ENCODE results near the gene ARNT2. TPM values are rescaled to one million over a fixed set of nuclear protein-coding genes. Genes with fewer than 3 reads are reported as not detected.

Gene ARNT2
- total RNA-seq, 1 donor from 2014 or later, result 72.4 TPM

GRCh38 chr15:80458580-80458979 lies 54.4 kb downstream of the ARNT2 start:
- no peak for DNase-seq (ENCODE audit: extremely low spot score, unreplicated experiment)
- no peak overlapping the region for H3K4me3 Mint-ChIP-seq (ENCODE audit: unreplicated experiment)
- no peaks in the 10 kb centered on the region for H3K9me3 Mint-ChIP-seq (ENCODE audit: unreplicated experiment)
- no peak overlapping the region for H3K27ac Mint-ChIP-seq (ENCODE audit: unreplicated experiment)
- H3K27me3 Mint-ChIP-seq (ENCODE audit: unreplicated experiment), result no peaks in the 10 kb centered on the region
- H3K36me3 Mint-ChIP-seq (ENCODE audit: unreplicated experiment), result peaks cover 63% of the 10 kb centered on the region
- peaks cover 53% of the 10 kb centered on the region for H3K4me1 Mint-ChIP-seq (ENCODE audit: unreplicated experiment)
- no peak for TF ChIP-seq CTCF (IDR thresholded peaks at IDR 0.05)

- H3K4me3 Mint-ChIP-seq (ENCODE audit: unreplicated experiment), result no peak overlapping the region
- H3K9me3 Mint-ChIP-seq (ENCODE audit: unreplicated experiment), result no peaks in the 10 kb centered on the region
- H3K27me3 Mint-ChIP-seq (ENCODE audit: unreplicated experiment), result no peaks in the 10 kb centered on the region
- no peak overlapping the region for H3K27ac Mint-ChIP-seq (ENCODE audit: unreplicated experiment)
- no peak for DNase-seq (ENCODE audit: extremely low spot score, unreplicated experiment)
- TF ChIP-seq CTCF (IDR thresholded peaks at IDR 0.05), result no peak
- H3K4me1 Mint-ChIP-seq (ENCODE audit: unreplicated experiment), result peaks cover 52% of the 10 kb centered on the region
- peaks cover 60% of the 10 kb centered on the region for H3K36me3 Mint-ChIP-seq (ENCODE audit: unreplicated experiment)
Observed at GRCh38 chr15:80459380-80459779, 55.2 kb downstream of the ARNT2 start.

GRCh38 chr15:80459818-80460217 lies 55.6 kb downstream of the ARNT2 start:
- Mint-ChIP-seq H3K36me3 (ENCODE audit: unreplicated experiment) (peaks cover 61% of the 10 kb centered on the region), H3K4me1 (ENCODE audit: unreplicated experiment) (peaks cover 50% of the 10 kb centered on the region), H3K4me3 (ENCODE audit: unreplicated experiment) (no peak overlapping the region), H3K27ac (ENCODE audit: unreplicated experiment) (no peak overlapping the region), H3K9me3 (ENCODE audit: unreplicated experiment) (no peaks in the 10 kb centered on the region), H3K27me3 (ENCODE audit: unreplicated experiment) (no peaks in the 10 kb centered on the region)
- DNase-seq (ENCODE audit: extremely low spot score, unreplicated experiment), result no peak
- no peak for TF ChIP-seq CTCF (IDR thresholded peaks at IDR 0.05)

GRCh38 chr15:80461356-80462095 lies 57.3 kb downstream of the ARNT2 start:
- Mint-ChIP-seq H3K27ac (ENCODE audit: unreplicated experiment) (peak overlapping the region; percentile 21), H3K27me3 (ENCODE audit: unreplicated experiment) (no peaks in the 10 kb centered on the region), H3K4me1 (ENCODE audit: unreplicated experiment) (peaks cover 38% of the 10 kb centered on the region), H3K36me3 (ENCODE audit: unreplicated experiment) (peaks cover 66% of the 10 kb centered on the region), H3K4me3 (ENCODE audit: unreplicated experiment) (no peak overlapping the region), H3K9me3 (ENCODE audit: unreplicated experiment) (no peaks in the 10 kb centered on the region)
- DNase-seq (ENCODE audit: extremely low spot score, unreplicated experiment), result no peak
- TF ChIP-seq CTCF (IDR thresholded peaks at IDR 0.05), result no peak

GRCh38 chr15:80462111-80462510 lies 57.9 kb downstream of the ARNT2 start:
- Mint-ChIP-seq H3K9me3 (ENCODE audit: unreplicated experiment) (no peaks in the 10 kb centered on the region), H3K36me3 (ENCODE audit: unreplicated experiment) (peaks cover 68% of the 10 kb centered on the region), H3K4me1 (ENCODE audit: unreplicated experiment) (peaks cover 32% of the 10 kb centered on the region), H3K4me3 (ENCODE audit: unreplicated experiment) (no peak overlapping the region), H3K27me3 (ENCODE audit: unreplicated experiment) (no peaks in the 10 kb centered on the region), H3K27ac (ENCODE audit: unreplicated experiment) (no peak overlapping the region)
- no peak for TF ChIP-seq CTCF (IDR thresholded peaks at IDR 0.05)
- DNase-seq (ENCODE audit: extremely low spot score, unreplicated experiment), result no peak
